ENCODE data around the gene COL21A1.

DNA sequence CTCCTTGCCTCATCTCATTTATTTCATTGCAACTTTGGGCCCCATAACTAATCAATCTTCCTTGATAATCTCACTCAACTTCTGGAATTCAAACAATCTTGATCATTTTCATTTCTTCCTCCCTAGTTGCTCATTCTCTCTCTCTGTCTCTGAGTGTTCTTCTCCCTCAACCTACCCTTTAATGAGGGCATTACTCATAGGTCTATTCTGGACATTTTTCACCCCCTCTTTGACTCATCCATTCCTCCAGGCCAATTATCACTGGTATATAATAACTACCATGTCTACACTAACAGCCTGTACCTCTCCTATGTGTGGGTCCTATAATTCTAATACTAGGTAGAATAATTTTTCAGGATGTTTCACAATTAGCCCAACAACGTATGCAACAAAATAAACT is 78.8 kb downstream of the COL21A1 start:
- no peak for TF ChIP-seq POLR2A (IDR thresholded peaks at IDR 0.05; ENCODE audit: low read depth, low read length)
- no peak for TF ChIP-seq POLR2AphosphoS5 (IDR thresholded peaks at IDR 0.05; ENCODE audit: low read depth, low read length)

Measured in GM12892 (cell line).